ENCODE measurements around the gene VWA8.

The VWA8 gene

DNA sequence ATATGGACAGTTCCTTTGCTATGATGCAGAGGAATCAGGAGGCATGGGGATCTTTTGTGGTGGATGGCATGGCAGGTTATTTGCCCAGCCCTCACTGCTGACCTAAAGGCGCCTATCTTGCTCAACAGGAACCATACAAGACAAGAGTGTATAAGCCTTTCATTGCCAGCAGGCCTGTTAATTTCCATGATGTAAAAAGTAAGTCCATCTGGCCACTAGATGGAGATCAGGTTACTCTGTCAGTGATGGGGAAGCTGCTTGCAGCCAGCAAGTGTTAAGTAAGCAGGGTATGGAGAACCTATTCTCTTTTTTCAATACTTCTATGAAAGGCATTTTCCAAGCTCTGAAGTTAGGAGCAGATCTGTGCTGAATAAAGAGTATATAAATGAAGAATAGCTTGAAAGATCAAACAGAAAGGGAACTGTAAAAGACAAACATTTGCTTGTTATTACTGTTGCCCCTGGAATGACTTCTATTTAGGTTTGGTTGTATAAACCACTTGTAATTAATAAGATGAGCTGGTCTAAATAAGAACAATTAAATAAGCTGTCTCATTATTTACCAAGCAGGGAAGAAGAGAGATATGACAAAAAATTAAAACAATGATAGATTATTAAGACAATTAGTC is 292.7 kb downstream of the VWA8 start:
- peak; percentile 95 for ATAC-seq (ENCODE audit: low read depth)
- H3K4me1 ChIP-seq (ENCODE audit: insufficient read depth, poor library complexity, severe bottlenecking): no peaks in the 10 kb centered on the region

DNA sequence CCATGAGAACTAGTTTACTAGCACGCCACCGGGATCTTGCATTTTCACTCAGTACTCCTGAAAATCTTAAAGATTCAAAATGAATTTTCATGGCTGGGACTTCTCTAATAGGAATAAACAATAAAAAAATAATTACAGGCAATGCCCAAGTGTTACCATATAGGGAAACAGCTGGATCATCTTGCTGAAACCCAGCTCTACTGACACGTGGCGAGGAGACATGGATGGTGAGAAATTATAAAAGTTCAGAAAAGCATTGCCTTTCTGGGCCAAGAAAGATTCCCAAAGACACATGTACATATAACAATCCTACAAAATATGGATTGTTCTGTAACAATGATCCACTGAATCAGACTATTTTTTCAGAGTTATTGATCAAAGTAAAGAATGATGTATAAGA is 294.3 kb downstream of the VWA8 start:
- Histone ChIP-seq H3K4me3 (ENCODE audit: severe bottlenecking) (no peak overlapping the region), H3K36me3 (ENCODE audit: low read depth) (0 out of 2 replicates have a peak, but pooled peaks cover 3% of the 10 kb centered on the region), H3K4me1 (ENCODE audit: insufficient read depth, poor library complexity, severe bottlenecking) (no peaks in the 10 kb centered on the region), H3K9me3 (ENCODE audit: severe bottlenecking) (no peaks in the 10 kb centered on the region), H3K27me3 (ENCODE audit: insufficient read depth, poor library complexity, severe bottlenecking) (no peaks in the 10 kb centered on the region), H3K27ac (ENCODE audit: poor library complexity, severe bottlenecking) (no peak overlapping the region)
- TF ChIP-seq, protein P1, sequence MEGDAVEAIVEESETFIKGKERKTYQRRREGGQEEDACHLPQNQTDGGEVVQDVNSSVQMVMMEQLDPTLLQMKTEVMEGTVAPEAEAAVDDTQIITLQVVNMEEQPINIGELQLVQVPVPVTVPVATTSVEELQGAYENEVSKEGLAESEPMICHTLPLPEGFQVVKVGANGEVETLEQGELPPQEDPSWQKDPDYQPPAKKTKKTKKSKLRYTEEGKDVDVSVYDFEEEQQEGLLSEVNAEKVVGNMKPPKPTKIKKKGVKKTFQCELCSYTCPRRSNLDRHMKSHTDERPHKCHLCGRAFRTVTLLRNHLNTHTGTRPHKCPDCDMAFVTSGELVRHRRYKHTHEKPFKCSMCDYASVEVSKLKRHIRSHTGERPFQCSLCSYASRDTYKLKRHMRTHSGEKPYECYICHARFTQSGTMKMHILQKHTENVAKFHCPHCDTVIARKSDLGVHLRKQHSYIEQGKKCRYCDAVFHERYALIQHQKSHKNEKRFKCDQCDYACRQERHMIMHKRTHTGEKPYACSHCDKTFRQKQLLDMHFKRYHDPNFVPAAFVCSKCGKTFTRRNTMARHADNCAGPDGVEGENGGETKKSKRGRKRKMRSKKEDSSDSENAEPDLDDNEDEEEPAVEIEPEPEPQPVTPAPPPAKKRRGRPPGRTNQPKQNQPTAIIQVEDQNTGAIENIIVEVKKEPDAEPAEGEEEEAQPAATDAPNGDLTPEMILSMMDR (IDR thresholded peaks at IDR 0.05; ENCODE audit: poor library complexity, severe bottlenecking): no peak
- ATAC-seq (ENCODE audit: low read depth) (no peak), DNase-seq (ENCODE audit: low spot score) (no peak)

More for the DNA sequence above, 292.7 kb downstream of the VWA8 start:
- H3K36me3 ChIP-seq (ENCODE audit: low read depth): 0 out of 2 replicates have a peak, but pooled peaks cover 3% of the 10 kb centered on the region
- TF ChIP-seq, protein P1 (IDR thresholded peaks at IDR 0.05; ENCODE audit: poor library complexity, severe bottlenecking): peak; percentile 91
- H3K9me3 ChIP-seq (ENCODE audit: severe bottlenecking): no peaks in the 10 kb centered on the region
- DNase-seq (ENCODE audit: low spot score): no peak
- H3K4me3 ChIP-seq (ENCODE audit: severe bottlenecking): no peak overlapping the region
- no peak overlapping the region for H3K27ac ChIP-seq (ENCODE audit: poor library complexity, severe bottlenecking)
- no peaks in the 10 kb centered on the region for H3K27me3 ChIP-seq (ENCODE audit: insufficient read depth, poor library complexity, severe bottlenecking)

GRCh38 chr13:41660411-41660810 is 300.5 kb downstream of the VWA8 start:
- H3K36me3 ChIP-seq (ENCODE audit: low read depth): no peaks in the 10 kb centered on the region
- ATAC-seq (ENCODE audit: low read depth) (no peak), DNase-seq (ENCODE audit: low spot score) (no peak)
- H3K9me3 ChIP-seq (ENCODE audit: severe bottlenecking): no peaks in the 10 kb centered on the region
- no peaks in the 10 kb centered on the region for H3K27me3 ChIP-seq (ENCODE audit: insufficient read depth, poor library complexity, severe bottlenecking)
- no peaks in the 10 kb centered on the region for H3K4me1 ChIP-seq (ENCODE audit: insufficient read depth, poor library complexity, severe bottlenecking)
- H3K4me3 ChIP-seq (ENCODE audit: severe bottlenecking): no peak overlapping the region
- no peak overlapping the region for H3K27ac ChIP-seq (ENCODE audit: poor library complexity, severe bottlenecking)
- TF ChIP-seq, protein P1 (IDR thresholded peaks at IDR 0.05; ENCODE audit: poor library complexity, severe bottlenecking): no peak

GRCh38 chr13:41658057-41658661 is 302.8 kb downstream of the VWA8 start:
- no peak for ATAC-seq (ENCODE audit: low read depth)
- H3K4me1 ChIP-seq (ENCODE audit: insufficient read depth, poor library complexity, severe bottlenecking): no peaks in the 10 kb centered on the region
- H3K4me3 ChIP-seq (ENCODE audit: severe bottlenecking): no peak overlapping the region
- no peaks in the 10 kb centered on the region for H3K9me3 ChIP-seq (ENCODE audit: severe bottlenecking)
- H3K36me3 ChIP-seq (ENCODE audit: low read depth): no peaks in the 10 kb centered on the region
- TF ChIP-seq, protein P1 (IDR thresholded peaks at IDR 0.05; ENCODE audit: poor library complexity, severe bottlenecking): no peak
- DNase-seq (ENCODE audit: low spot score): no peak
- H3K27me3 ChIP-seq (ENCODE audit: insufficient read depth, poor library complexity, severe bottlenecking): no peaks in the 10 kb centered on the region
- H3K27ac ChIP-seq (ENCODE audit: poor library complexity, severe bottlenecking): no peak overlapping the region

DNA sequence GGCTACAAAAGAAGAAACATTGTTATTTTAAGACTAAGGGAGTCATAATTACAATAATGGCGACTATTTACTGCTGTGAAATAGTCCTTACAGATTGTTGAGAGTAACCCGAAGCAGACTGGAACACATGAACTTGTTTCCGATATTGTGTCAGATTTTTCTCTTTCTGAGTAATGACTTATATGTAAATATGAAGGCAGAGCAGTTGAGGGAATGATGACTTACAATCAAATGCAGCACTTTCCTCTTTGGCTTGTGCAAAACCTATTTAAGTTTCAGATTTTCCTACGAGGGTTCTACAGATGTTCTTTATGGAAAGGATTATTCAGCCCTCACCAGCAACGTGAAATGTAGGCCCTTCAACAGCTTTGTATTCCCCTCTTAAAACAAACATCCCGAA is 304.9 kb downstream of the VWA8 start:
- no peaks in the 10 kb centered on the region for H3K9me3 ChIP-seq (ENCODE audit: severe bottlenecking)
- no peak overlapping the region for H3K4me3 ChIP-seq (ENCODE audit: severe bottlenecking)
- no peaks in the 10 kb centered on the region for H3K36me3 ChIP-seq (ENCODE audit: low read depth)
- TF ChIP-seq, protein P1 (IDR thresholded peaks at IDR 0.05; ENCODE audit: poor library complexity, severe bottlenecking): no peak
- no peak overlapping the region for H3K27ac ChIP-seq (ENCODE audit: poor library complexity, severe bottlenecking)
- no peaks in the 10 kb centered on the region for H3K4me1 ChIP-seq (ENCODE audit: insufficient read depth, poor library complexity, severe bottlenecking)
- DNase-seq (ENCODE audit: low spot score) (no peak), ATAC-seq (ENCODE audit: low read depth) (no peak)
- H3K27me3 ChIP-seq (ENCODE audit: insufficient read depth, poor library complexity, severe bottlenecking): no peaks in the 10 kb centered on the region
